ENCODE results near the gene EXD3.
"Not testable (repeated sequence)": the region's sequence is repeated elsewhere in the genome, so short reads cannot be mapped to it uniquely, and the experiment has no call there.

The EXD3 gene

DNA sequence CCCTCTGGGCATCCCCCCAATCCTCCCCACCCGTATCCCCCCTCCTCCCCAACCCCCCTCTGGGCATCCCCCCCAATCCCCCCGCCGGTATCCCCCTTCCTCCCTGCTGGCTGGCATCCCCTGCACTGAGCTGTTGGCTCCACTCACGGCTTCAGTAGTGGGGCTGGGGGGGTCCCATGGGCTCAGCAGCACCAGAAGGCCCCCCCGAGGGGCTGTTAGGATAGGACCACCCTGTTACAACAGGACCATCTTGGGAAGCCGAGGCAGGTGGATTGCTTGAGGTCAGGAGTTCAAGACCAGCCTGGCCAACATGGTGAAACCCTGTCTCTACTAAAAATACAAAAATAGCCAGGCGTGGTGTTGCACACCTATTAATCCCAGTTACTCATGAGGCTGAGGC is 42.4 kb downstream of the EXD3 start:
- H3K9me3 Mint-ChIP-seq (ENCODE audit: low read depth) = no peaks in the 10 kb centered on the region
- no peak overlapping the region for H3K4me3 Mint-ChIP-seq
- H3K27me3 Mint-ChIP-seq = no peaks in the 10 kb centered on the region
- no peak overlapping the region for H3K27ac Mint-ChIP-seq
- peaks cover 1% of the 10 kb centered on the region for H3K4me1 Mint-ChIP-seq (ENCODE audit: low read depth)
- no peaks in the 10 kb centered on the region for H3K36me3 Mint-ChIP-seq

DNA sequence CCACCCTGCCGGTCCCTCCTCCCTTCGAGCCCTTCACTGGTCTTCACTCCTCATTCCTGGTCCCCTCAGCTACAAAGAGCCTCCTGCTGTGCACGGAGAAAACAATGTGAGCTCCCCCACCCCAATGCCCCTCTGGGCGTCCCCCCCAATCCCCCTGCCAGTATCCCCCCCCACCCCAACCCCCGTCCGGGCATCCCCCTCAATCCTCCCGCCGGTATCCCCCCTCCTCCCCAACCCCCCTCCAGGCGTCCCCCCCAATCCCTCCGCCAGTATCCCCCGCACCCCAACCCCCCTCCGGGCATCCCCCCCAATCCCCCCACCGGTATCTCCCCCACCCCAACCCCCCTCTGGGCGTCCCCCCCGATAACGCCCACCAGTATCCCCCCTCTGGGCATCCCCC is 42.8 kb downstream of the EXD3 start:
- H3K4me1 Mint-ChIP-seq (ENCODE audit: low read depth) = peaks cover 1% of the 10 kb centered on the region
- H3K27ac Mint-ChIP-seq = no peak overlapping the region
- no peaks in the 10 kb centered on the region for H3K27me3 Mint-ChIP-seq
- H3K9me3 Mint-ChIP-seq (ENCODE audit: low read depth) = no peaks in the 10 kb centered on the region
- H3K36me3 Mint-ChIP-seq = no peaks in the 10 kb centered on the region
- no peak overlapping the region for H3K4me3 Mint-ChIP-seq

DNA sequence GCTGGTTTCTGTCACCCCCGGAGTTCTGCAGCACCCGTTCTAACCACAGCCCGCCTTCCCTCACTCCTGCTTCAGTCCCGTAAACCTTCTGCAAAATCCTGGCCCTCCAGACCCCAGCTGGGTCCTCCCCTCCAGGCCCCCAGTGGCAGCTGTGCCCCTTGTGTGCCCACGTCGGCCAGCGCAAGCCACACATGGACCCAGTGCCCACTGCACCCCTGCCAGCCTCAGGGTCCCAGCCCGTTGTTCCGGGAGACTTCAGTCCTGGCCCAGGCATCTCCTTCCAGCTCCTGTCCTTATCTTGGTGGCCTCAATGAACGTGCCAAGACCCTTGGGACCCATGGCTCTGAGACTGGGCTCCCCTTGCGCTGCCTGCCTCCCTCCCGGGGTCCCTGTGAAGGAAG is 43.2 kb downstream of the EXD3 start:
- H3K36me3 Mint-ChIP-seq = no peaks in the 10 kb centered on the region
- peaks cover 1% of the 10 kb centered on the region for H3K4me1 Mint-ChIP-seq (ENCODE audit: low read depth)
- no peak overlapping the region for H3K4me3 Mint-ChIP-seq
- no peak overlapping the region for H3K27ac Mint-ChIP-seq
- no peaks in the 10 kb centered on the region for H3K9me3 Mint-ChIP-seq (ENCODE audit: low read depth)
- no peaks in the 10 kb centered on the region for H3K27me3 Mint-ChIP-seq

DNA sequence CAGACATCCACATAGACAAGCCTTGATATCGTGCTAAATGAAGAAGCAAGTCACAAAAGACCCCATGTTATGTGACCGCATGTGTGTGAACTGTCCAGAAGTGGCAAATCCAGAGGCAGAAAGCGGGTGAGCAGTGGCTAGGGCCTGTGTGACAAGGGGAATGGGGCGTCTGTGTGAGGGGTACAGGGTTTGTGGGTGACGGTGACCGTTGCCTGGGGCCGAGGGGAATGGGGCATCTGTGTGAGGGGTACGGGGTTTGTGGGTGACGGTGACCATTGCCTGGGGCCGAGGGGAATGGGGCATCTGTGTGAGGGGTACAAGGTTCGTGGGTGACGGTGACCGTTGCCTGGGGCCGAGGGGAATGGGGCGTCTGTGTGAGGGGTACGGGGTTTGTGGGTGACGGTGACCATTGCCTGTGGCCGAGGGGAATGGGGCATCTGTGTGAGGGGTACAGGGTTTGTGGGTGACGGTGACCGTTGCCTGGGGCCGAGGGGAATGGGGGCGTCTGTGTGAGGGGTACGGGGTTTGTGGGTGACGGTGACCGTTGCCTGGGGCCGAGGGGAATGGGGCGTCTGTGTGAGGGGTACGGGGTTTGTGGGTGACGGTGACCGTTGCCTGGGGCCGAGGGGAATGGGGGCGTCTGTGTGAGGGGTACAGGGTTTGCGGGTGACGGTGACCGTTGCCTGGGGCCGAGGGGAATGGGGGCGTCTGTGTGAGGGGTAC is 44.1 kb downstream of the EXD3 start:
- not testable (repeated sequence) for H3K27ac Mint-ChIP-seq; H3K27me3 Mint-ChIP-seq; H3K4me1 Mint-ChIP-seq (ENCODE audit: low read depth); H3K9me3 Mint-ChIP-seq (ENCODE audit: low read depth); H3K4me3 Mint-ChIP-seq; H3K36me3 Mint-ChIP-seq

DNA sequence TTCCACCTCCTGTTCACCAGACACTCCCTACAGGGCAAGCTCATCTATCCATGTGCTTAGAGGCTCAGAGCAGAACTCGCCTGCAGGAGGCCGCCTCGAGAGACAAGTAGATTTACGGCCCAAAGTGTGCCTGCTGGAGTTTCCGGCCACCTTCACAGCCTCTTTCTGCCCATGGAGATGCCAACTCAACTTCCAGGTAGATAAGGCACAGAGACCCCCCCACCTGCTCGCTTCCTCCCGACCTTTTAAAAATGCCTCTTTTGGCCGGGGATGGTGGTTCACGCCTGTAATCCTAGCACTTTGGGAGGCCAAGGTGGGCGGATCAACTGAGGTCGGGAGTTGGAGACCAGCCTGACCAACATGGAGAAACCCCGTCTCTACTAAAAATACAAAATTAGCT is 46.6 kb downstream of the EXD3 start:
- Mint-ChIP-seq H3K27ac (no peak overlapping the region), H3K4me3 (no peak overlapping the region), H3K36me3 (no peaks in the 10 kb centered on the region), H3K9me3 (ENCODE audit: low read depth) (no peaks in the 10 kb centered on the region), H3K4me1 (ENCODE audit: low read depth) (no peaks in the 10 kb centered on the region), H3K27me3 (no peaks in the 10 kb centered on the region)

DNA sequence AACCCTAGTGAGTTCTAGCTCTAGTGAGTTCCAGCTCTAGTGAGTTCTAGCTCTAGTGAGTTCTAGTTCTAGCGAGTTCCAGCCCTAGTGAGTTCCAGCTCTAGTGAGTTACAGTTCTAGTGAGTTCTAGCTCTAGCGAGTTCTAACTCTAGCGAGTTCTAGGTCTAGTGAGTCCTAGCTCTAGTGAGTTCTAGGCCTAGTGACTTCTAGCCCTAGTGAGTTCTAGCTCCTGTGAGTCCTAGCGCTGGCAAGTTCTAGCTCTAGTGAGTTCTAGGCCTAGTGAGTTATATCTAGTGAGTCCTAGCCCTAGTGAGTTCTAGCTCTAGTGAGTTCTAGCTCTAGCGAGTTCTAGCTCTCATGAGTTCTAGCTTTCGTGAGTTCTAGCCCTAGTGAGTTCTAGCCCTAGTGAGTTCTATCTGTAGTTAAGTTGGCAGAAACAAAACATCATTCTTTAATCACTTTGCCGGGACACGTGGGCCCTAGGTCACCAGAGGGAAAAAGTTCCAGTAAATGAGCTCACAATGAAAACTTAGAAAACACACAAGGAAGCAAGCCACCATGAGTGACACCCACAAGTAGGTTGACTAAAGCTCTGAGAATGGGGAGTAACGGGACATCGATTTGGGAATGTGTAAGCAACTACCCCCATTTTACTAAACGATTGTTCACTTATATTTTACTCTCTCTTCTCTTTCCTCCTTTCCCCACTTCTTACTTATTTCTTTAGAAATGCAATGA is 47.5 kb downstream of the EXD3 start:
- H3K36me3 Mint-ChIP-seq = no peaks in the 10 kb centered on the region
- H3K9me3 Mint-ChIP-seq (ENCODE audit: low read depth) = no peaks in the 10 kb centered on the region
- H3K4me1 Mint-ChIP-seq (ENCODE audit: low read depth) = no peaks in the 10 kb centered on the region
- H3K4me3 Mint-ChIP-seq = no peak overlapping the region
- no peaks in the 10 kb centered on the region for H3K27me3 Mint-ChIP-seq
- no peak overlapping the region for H3K27ac Mint-ChIP-seq

DNA sequence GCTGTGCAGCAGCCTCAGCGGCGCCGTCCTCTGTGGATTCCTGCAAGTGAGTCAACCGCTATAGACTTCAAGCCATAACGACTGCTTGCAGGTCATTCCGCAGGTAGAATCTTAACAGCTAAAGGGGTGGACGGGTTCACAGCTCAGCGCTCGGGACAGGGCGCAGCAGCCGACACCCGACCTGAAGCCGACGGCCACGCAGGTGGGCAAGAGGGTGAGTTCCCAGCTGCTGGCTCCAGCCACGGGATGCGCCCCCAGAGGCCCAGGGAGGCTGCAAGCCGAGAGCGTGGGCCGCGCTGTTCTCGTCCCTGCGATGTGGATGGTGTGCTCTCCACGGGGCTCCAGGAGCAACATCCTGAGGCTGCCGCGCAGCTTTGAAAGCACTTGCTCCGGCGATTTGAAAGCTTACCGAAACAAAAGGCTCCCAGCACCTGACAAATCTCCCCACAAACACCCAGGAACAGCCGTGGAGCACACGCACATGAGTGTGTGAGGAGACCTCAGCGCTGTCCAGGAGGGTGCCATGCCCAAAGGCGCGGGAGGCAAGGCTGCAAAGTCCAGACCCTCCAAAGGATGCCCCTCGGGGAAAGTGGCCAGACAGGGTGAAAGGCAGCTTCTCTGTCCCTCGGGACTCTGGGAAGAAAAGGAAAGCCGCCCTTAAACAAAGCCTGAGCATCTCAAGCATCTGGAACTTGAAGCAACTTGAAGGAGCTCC is 48.7 kb downstream of the EXD3 start:
- Mint-ChIP-seq H3K4me1 (ENCODE audit: low read depth) (no peaks in the 10 kb centered on the region), H3K27ac (no peak overlapping the region), H3K4me3 (no peak overlapping the region), H3K36me3 (no peaks in the 10 kb centered on the region), H3K27me3 (no peaks in the 10 kb centered on the region), H3K9me3 (ENCODE audit: low read depth) (no peaks in the 10 kb centered on the region)

DNA sequence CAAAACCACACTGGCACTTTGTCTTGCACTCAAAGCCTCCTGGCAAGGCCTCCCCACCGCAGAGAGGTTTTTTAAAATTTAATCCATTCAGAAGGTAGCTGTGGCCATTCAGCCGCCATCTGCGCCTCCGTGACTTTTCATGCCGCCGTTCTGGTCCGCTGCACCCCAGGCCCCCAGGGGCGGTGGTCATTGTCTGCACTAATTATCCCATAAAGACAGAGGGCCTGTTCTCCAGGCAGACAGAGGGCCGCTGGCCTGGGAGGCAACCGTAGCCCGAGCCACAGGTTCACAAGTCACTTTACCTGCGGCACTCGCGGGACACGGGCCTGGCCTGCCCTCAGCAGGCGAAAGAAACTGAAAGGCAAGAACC is 49.4 kb downstream of the EXD3 start:
- H3K4me1 Mint-ChIP-seq (ENCODE audit: low read depth) = no peaks in the 10 kb centered on the region
- H3K36me3 Mint-ChIP-seq = no peaks in the 10 kb centered on the region
- H3K4me3 Mint-ChIP-seq = no peak overlapping the region
- H3K9me3 Mint-ChIP-seq (ENCODE audit: low read depth) = no peaks in the 10 kb centered on the region
- H3K27ac Mint-ChIP-seq = no peak overlapping the region
- no peaks in the 10 kb centered on the region for H3K27me3 Mint-ChIP-seq

DNA sequence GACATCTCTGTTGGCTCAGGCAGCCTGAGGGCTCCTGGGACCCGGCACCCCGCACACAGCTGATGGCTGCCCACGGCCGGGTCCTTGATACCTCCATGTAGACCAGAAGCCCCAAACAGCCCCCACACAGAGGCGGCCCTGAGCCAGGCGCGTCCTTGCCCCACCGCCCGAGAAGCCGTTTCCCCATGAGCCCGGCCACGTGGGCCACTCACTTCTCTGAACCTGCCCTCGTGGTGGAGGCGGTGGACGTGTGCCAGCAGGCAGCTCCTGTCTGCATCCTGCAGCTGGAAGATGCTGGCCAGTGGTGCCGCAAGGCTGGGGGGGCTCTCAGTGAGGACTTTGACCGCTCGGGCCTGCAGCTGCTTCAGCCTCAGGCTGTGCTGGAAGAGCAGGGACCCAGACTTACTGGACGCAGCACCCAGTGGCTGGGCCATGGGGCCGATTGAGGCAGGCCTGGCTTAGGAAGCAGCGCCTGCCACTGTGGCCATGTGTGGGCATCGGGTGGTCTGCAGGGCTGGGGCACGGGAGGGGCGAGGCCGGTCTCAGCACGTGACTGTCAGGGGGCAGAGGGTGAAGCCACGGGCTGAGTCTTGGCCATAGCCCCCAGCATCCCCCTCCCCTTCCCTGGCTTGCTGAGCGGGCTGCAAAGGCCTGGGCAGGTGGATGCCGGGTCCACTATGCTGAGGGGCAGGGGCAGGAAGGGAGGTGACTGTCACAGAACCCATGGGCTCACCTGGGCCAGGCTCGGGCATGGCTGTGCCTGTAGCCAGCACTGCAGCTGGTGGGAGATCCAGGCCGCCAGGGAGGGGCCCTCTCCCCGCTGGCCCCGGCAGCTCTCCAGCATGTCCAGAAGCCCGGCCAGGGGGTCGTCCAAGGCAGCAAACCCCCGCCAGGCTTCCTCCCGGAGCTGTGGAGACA is 50.0 kb downstream of the EXD3 start:
- no peak overlapping the region for H3K27ac Mint-ChIP-seq
- no peak overlapping the region for H3K4me3 Mint-ChIP-seq
- H3K27me3 Mint-ChIP-seq = no peaks in the 10 kb centered on the region
- no peaks in the 10 kb centered on the region for H3K4me1 Mint-ChIP-seq (ENCODE audit: low read depth)
- no peaks in the 10 kb centered on the region for H3K9me3 Mint-ChIP-seq (ENCODE audit: low read depth)
- H3K36me3 Mint-ChIP-seq = no peaks in the 10 kb centered on the region

DNA sequence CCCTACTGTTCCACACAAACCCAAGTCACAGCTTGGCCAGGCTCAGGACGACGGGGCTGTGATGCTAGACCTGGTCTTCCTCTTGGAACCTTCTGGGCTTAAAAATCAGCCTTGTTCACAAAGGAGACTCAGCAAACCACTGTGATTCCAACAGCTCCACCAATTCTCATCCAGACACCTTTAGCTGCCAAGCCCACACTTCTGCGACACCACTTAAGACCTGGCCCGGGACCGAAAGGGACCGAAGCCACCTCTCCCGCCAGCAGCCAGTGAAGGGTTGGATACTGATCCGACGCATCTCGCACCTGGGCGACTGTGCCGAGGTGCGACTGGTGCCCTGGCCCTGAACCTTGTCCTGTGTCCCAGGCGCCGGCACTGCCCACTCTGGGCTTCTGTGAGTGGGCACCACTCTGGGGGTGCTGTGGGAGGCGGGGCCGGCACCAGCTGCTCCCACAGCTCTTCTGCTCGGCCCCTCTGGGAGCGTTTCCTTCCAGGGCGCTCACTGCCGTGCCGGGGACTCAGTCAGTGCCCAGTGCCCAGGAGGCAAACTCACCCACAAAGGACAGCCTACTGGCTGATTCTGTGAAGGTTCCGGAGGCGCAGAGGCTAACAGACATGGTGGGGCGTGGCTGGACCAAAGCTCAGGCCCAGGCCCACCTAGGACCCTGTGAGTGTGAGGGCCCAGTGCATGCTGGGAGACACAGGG is 50.9 kb downstream of the EXD3 start:
- Mint-ChIP-seq H3K4me1 (ENCODE audit: low read depth) (no peaks in the 10 kb centered on the region), H3K27me3 (no peaks in the 10 kb centered on the region), H3K4me3 (no peak overlapping the region), H3K27ac (no peak overlapping the region), H3K9me3 (ENCODE audit: low read depth) (no peaks in the 10 kb centered on the region), H3K36me3 (no peaks in the 10 kb centered on the region)

DNA sequence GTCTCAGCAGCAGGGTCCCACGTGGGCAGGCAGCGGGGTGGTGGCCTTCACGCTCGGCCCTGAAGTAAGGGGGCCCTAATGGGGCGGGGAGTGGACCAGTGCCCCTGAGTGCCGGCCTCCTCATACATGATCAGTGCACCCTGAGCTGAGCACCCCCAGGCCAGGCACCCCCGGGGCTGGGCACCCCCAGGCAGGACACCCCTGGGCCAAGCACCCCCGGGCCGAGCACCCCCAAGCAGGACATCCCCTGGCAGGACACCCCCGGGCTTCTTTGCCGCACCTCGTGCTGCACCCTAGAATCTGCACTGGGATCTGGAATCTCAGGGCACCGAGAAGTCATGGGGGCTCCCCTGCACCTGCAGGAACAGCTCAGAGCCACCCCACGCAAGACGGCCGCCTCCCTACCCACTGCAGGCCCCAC is 51.4 kb downstream of the EXD3 start:
- H3K4me1 Mint-ChIP-seq (ENCODE audit: low read depth) = no peaks in the 10 kb centered on the region

DNA sequence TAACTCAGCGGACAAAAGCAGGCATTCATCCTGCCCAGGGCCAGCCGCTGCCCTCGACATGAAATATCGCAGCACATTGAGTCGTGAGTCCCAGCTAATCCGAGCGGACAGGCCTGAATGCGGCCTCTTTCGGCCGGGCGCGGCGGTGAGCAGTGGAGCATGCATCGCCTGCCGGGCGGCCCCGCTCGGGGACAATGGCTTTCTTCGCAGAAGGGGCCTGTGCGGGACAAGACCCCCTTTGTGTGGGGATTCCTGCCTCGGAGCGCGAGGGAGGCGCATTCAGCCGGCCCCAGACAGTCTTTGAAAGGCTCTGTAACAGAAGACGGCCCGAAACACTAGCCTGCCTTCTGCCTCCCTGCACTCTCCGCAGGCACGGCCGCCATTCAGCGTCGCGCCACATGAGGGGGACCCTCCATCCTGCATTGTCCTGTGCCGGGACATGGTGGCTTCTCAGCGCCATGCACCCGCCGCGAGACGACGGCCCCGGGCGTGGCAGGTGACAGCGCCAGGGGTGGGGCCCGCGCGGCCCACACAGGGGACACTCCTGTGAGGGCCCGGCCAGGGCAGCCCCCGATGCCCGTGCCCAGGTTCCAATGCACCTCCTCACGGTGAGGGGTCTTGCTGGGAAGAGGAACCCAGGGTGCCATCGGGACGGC is 52.0 kb downstream of the EXD3 start:
- Mint-ChIP-seq H3K4me1 (ENCODE audit: low read depth) (no peaks in the 10 kb centered on the region), H3K9me3 (ENCODE audit: low read depth) (no peaks in the 10 kb centered on the region), H3K4me3 (no peak overlapping the region), H3K36me3 (no peaks in the 10 kb centered on the region), H3K27ac (no peak overlapping the region), H3K27me3 (no peaks in the 10 kb centered on the region)

More for the DNA sequence above, 51.4 kb downstream of the EXD3 start:
- no peaks in the 10 kb centered on the region for H3K27me3 Mint-ChIP-seq
- no peak overlapping the region for H3K4me3 Mint-ChIP-seq
- H3K27ac Mint-ChIP-seq = no peak overlapping the region
- no peaks in the 10 kb centered on the region for H3K9me3 Mint-ChIP-seq (ENCODE audit: low read depth)
- no peaks in the 10 kb centered on the region for H3K36me3 Mint-ChIP-seq

DNA sequence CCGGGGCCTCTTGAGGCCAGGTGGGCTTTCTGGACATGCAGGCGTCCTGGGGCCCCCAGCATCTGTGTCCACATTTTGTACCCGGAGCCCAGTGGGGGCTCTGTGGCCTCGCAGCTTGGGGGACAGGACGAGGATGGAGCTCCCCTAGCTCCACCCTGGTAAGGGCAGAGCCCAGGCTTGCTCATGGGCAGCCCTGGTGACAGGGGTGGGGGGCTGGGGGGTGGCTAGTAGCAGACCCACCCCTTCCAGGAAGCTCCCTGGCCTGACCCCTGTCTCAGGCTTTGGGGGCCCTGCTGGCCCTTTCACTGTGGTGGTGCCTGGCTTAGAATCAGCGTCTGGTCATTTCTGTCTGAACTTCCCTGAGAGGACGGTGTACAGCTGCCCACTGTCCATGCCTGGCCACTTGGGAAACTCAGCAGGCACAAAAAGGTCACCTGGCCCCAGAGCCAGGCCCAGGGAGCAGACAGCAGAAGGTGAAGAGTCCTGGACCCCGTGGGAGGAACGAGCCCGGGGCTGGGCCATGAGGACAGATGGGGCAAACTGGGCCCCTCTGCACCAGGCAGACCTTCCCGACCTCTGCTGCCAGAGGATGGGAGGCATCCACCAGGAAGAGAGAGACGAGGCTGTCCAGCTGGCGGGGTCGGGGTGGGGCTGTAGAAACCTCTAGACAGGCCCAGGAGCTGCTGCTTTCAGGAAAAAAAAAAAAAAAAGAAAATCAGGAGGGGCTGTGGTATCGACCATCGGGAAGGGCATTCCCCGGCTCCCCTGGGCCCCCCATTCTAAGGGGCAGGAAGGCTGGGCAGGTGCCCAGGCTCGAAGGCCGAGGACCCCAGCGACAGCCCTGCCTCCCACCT is 52.8 kb downstream of the EXD3 start:
- H3K36me3 Mint-ChIP-seq = no peaks in the 10 kb centered on the region
- no peak overlapping the region for H3K27ac Mint-ChIP-seq
- no peaks in the 10 kb centered on the region for H3K4me1 Mint-ChIP-seq (ENCODE audit: low read depth)
- no peaks in the 10 kb centered on the region for H3K9me3 Mint-ChIP-seq (ENCODE audit: low read depth)
- no peak overlapping the region for H3K4me3 Mint-ChIP-seq
- H3K27me3 Mint-ChIP-seq = no peaks in the 10 kb centered on the region
